ENCODE data around the gene RUFY2. TPM values are rescaled to one million over a fixed set of nuclear protein-coding genes. Genes with fewer than 3 reads are reported as not detected.
A peak's percentile ranks its signal among the peaks of the same experiment; 100 is the strongest.

Gene RUFY2
- total RNA-seq, 1 donor from 2014 or later, result 75.6 TPM

DNA sequence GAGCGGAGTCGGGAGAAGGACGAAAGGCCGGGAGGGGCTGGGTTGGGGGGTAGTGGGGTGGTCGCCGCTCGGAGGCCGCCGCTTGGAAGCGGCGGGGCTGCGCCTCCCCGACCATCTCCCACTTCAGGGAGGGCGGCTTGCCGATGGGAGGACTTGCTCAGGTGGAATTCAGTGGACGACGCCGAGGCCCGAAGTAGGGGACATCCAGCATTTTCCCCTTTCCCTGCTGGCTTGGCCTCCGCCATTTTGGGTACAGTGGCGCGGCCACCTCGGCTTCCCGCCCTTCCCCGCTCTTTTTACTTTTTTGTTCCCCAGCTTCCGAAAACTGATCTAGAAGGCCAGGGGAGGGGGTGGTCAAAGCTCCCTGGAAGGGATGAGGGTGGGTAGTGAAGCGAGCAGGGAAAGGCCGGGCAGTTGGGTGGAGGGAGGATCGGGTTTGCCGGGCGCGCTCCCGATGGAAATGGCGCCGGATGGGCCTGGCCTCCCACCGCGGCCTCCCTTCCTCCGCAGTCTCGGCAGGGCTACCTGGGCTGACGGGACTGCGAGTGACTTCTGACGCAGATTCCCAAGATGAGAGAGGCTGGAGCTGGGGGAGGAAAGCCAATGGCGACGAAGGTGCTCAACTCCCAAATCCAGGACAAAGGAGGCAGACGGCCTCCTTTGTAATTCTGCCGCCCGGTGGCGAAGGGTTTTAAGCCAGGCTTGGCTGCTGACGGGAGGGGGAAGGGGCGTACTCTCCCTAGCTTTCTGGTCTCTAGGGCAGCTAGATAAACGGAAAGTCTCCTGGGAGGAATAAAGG lies 74.6 kb downstream of the RUFY2 start, which contains the start of gene PBLD:
TSS of gene PBLD (minus strand) at position 670 of the 799 bp plus-strand sequence. CDS start 26,084 bp downstream, outside the sequence.
- Mint-ChIP-seq H3K27ac (ENCODE audit: unreplicated experiment) (peak within 1 kb of the TSS; percentile 100), H3K27me3 (ENCODE audit: unreplicated experiment) (peaks cover 20% of the 10 kb centered on the region), H3K36me3 (ENCODE audit: unreplicated experiment) (peaks cover 5% of the 10 kb centered on the region), H3K4me3 (ENCODE audit: unreplicated experiment) (peak within 1 kb of the TSS; percentile 96), H3K4me1 (ENCODE audit: low read depth, unreplicated experiment) (peaks cover 40% of the 10 kb centered on the region), H3K9me3 (ENCODE audit: unreplicated experiment) (peaks cover 16% of the 10 kb centered on the region)
- TF ChIP-seq, protein P1, sequence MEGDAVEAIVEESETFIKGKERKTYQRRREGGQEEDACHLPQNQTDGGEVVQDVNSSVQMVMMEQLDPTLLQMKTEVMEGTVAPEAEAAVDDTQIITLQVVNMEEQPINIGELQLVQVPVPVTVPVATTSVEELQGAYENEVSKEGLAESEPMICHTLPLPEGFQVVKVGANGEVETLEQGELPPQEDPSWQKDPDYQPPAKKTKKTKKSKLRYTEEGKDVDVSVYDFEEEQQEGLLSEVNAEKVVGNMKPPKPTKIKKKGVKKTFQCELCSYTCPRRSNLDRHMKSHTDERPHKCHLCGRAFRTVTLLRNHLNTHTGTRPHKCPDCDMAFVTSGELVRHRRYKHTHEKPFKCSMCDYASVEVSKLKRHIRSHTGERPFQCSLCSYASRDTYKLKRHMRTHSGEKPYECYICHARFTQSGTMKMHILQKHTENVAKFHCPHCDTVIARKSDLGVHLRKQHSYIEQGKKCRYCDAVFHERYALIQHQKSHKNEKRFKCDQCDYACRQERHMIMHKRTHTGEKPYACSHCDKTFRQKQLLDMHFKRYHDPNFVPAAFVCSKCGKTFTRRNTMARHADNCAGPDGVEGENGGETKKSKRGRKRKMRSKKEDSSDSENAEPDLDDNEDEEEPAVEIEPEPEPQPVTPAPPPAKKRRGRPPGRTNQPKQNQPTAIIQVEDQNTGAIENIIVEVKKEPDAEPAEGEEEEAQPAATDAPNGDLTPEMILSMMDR (IDR thresholded peaks at IDR 0.05; ENCODE audit: partially characterized antibody, unreplicated experiment), result no peak
- peak; percentile 83 for DNase-seq

DNA sequence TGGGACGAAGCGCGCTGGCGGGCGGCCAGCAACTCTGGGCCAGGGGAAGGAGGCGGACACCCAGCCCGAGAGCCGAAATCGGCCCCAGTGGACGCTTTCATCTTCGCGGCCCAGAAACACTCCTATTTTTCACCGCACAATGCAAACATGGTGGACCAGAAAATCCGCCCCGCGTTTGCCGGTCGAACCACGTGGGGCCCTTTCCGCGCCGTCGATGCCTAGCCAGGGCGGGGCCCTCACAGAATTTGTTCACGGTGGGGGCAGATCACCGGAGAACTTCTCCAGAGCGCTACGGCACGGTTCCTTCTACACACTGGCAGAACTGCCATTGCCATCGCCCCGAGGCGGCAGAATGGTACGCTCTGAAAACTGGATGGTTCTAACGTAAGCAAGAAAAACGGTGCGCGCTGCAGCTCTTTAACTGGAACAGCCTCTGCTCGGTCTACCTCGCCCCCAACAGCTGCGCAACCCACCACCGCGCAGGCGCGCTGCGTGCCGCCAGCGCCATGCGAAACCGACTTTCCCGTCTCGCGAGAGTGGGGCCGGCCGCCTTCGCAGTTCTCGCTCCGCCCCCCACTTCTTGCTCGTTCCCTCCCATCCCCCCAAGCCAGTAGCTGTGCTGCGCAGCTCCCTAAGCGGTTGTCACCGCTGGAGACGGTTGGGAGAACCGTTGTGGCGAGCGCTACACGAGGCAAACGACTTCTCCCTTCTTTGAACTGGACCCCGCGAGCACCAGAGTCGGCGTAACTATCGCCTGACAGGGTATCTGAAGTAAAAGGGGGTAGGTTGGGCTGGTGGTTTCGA lies 75.4 kb downstream of the RUFY2 start, which contains the start of gene HNRNPH3:
TSS of gene HNRNPH3 (plus strand) at position 610 of the 804 bp plus-strand sequence. CDS start 5,158 bp downstream, outside the sequence.
- peaks cover 20% of the 10 kb centered on the region for H3K27me3 Mint-ChIP-seq (ENCODE audit: unreplicated experiment)
- peaks cover 16% of the 10 kb centered on the region for H3K9me3 Mint-ChIP-seq (ENCODE audit: unreplicated experiment)
- H3K27ac Mint-ChIP-seq (ENCODE audit: unreplicated experiment), result peak within 1 kb of the TSS; percentile 100
- peak; percentile 99 for DNase-seq
- peak within 1 kb of the TSS; percentile 96 for H3K4me3 Mint-ChIP-seq (ENCODE audit: unreplicated experiment)
- TF ChIP-seq, protein P1 (IDR thresholded peaks at IDR 0.05; ENCODE audit: partially characterized antibody, unreplicated experiment), result no peak
- peaks cover 35% of the 10 kb centered on the region for H3K4me1 Mint-ChIP-seq (ENCODE audit: low read depth, unreplicated experiment)
- peaks cover 5% of the 10 kb centered on the region for H3K36me3 Mint-ChIP-seq (ENCODE audit: unreplicated experiment)

DNA sequence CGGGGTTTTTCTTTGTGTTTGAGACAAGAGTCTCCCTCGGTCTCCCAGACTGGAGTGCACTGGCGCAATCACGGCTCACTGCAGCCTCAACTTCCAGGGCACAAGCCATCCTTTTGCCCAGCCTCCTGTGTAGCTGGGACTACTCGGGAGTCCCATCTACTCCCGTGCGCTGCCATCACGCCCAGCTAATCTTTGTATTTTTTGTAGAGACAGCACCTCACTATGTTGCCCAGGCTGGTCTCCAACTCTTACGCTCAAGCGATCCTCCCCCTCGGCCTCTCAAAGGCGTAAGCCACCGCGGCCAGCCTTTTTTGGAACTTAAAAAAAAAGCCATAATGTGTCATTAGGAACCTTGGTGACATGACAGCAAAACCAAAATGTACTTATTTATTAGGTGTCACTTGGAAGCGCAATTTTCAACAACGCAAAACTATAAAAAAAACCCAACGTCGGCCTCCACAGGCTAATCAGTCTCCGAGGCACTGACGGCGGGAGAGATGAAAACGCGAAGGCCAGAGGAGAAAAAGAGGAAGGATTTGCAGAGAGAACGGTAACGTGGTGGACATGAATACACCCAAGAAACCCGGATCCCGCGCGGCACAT lies 76.1 kb downstream of the RUFY2 start:
- TF ChIP-seq, protein P1 (IDR thresholded peaks at IDR 0.05; ENCODE audit: partially characterized antibody, unreplicated experiment), result no peak
- peak; percentile 16 for DNase-seq
- H3K36me3 Mint-ChIP-seq (ENCODE audit: unreplicated experiment), result peaks cover 5% of the 10 kb centered on the region
- peaks cover 16% of the 10 kb centered on the region for H3K9me3 Mint-ChIP-seq (ENCODE audit: unreplicated experiment)
- peak overlapping the region; percentile 100 for H3K27ac Mint-ChIP-seq (ENCODE audit: unreplicated experiment)
- H3K4me1 Mint-ChIP-seq (ENCODE audit: low read depth, unreplicated experiment), result peaks cover 29% of the 10 kb centered on the region
- H3K27me3 Mint-ChIP-seq (ENCODE audit: unreplicated experiment), result peaks cover 20% of the 10 kb centered on the region
- H3K4me3 Mint-ChIP-seq (ENCODE audit: unreplicated experiment), result peak overlapping the region; percentile 96

DNA sequence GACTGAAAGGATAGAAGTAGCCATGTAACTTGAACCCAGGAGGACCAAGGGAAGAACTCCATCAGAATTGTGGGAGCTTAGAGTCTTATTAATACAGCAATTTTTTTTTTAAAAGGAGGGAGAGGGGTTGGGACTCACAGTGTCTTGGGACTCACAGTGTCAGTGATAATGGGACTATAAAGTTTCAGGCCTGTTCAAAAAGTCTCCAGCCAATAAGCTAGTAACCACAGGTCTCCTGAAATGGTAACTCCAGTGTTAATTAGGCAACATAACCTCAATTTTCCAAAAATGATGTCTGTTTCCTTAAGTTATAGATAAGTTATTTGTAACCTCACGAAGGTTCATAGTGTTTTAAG lies 77.6 kb downstream of the RUFY2 start:
- Mint-ChIP-seq H3K9me3 (ENCODE audit: unreplicated experiment) (peaks cover 16% of the 10 kb centered on the region), H3K4me3 (ENCODE audit: unreplicated experiment) (no peak overlapping the region), H3K36me3 (ENCODE audit: unreplicated experiment) (peaks cover 5% of the 10 kb centered on the region), H3K4me1 (ENCODE audit: low read depth, unreplicated experiment) (peaks cover 18% of the 10 kb centered on the region), H3K27ac (ENCODE audit: unreplicated experiment) (peak overlapping the region; percentile 22), H3K27me3 (ENCODE audit: unreplicated experiment) (peaks cover 20% of the 10 kb centered on the region)
- TF ChIP-seq, protein P1 (IDR thresholded peaks at IDR 0.05; ENCODE audit: partially characterized antibody, unreplicated experiment), result no peak
- no peak for DNase-seq

Measured in glutamatergic neuron (in vitro differentiated cells).